ENCODE data around the gene LILRB2.
"Not testable (repeated sequence)": the region's sequence is repeated elsewhere in the genome, so short reads cannot be mapped to it uniquely, and the experiment has no call there.

DNA sequence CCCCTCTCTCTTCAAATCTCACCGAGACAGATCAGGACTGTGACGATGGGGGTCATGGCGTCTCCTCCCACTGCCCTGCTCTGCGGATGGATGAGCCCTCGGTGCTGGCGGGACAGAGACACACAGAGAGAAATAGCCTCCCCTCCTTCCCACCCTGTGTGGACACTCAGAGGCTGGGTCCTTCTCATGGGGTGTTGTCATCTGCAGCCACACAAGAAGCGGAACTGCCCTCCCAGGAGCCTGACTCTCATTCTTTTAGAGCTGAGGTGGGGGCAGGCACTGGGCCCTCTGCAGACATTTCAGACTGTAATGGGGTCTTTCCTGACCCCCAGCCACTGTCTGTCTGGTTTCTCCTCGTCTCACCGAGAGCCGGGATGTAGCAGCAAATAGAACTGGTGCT, 469 bp downstream of the LILRB2 start:
- TF ChIP-seq, protein P1, sequence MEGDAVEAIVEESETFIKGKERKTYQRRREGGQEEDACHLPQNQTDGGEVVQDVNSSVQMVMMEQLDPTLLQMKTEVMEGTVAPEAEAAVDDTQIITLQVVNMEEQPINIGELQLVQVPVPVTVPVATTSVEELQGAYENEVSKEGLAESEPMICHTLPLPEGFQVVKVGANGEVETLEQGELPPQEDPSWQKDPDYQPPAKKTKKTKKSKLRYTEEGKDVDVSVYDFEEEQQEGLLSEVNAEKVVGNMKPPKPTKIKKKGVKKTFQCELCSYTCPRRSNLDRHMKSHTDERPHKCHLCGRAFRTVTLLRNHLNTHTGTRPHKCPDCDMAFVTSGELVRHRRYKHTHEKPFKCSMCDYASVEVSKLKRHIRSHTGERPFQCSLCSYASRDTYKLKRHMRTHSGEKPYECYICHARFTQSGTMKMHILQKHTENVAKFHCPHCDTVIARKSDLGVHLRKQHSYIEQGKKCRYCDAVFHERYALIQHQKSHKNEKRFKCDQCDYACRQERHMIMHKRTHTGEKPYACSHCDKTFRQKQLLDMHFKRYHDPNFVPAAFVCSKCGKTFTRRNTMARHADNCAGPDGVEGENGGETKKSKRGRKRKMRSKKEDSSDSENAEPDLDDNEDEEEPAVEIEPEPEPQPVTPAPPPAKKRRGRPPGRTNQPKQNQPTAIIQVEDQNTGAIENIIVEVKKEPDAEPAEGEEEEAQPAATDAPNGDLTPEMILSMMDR (conservative IDR thresholded peaks at IDR 0.05; ENCODE audit: low read depth in 2 of 2) = not testable (repeated sequence)
- not testable (repeated sequence) for TF ChIP-seq POLR2AphosphoS5 (IDR thresholded peaks at IDR 0.05; ENCODE audit: low read depth); JUNB (IDR thresholded peaks at IDR 0.05; ENCODE audit: unreplicated experiment); CREB1 (CRISPR knock-in tag; IDR thresholded peaks at IDR 0.05; ENCODE audit: low read depth); EZH2 (IDR thresholded peaks at IDR 0.05; ENCODE audit: low read depth, unreplicated experiment); NANOG (IDR thresholded peaks at IDR 0.05; ENCODE audit: borderline replicate concordance); EZH2phosphoT487 (IDR thresholded peaks at IDR 0.05; ENCODE audit: unreplicated experiment)
- TF ChIP-seq, protein P2, sequence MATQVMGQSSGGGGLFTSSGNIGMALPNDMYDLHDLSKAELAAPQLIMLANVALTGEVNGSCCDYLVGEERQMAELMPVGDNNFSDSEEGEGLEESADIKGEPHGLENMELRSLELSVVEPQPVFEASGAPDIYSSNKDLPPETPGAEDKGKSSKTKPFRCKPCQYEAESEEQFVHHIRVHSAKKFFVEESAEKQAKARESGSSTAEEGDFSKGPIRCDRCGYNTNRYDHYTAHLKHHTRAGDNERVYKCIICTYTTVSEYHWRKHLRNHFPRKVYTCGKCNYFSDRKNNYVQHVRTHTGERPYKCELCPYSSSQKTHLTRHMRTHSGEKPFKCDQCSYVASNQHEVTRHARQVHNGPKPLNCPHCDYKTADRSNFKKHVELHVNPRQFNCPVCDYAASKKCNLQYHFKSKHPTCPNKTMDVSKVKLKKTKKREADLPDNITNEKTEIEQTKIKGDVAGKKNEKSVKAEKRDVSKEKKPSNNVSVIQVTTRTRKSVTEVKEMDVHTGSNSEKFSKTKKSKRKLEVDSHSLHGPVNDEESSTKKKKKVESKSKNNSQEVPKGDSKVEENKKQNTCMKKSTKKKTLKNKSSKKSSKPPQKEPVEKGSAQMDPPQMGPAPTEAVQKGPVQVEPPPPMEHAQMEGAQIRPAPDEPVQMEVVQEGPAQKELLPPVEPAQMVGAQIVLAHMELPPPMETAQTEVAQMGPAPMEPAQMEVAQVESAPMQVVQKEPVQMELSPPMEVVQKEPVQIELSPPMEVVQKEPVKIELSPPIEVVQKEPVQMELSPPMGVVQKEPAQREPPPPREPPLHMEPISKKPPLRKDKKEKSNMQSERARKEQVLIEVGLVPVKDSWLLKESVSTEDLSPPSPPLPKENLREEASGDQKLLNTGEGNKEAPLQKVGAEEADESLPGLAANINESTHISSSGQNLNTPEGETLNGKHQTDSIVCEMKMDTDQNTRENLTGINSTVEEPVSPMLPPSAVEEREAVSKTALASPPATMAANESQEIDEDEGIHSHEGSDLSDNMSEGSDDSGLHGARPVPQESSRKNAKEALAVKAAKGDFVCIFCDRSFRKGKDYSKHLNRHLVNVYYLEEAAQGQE (IDR thresholded peaks at IDR 0.05; ENCODE audit: unreplicated experiment) = not testable (repeated sequence)

Data from GM23338 (cell line).